Sigmoid colon (tissue), 7 donors: ENCODE data around the gene TMPRSS12. TPM values are rescaled to one million over a fixed set of nuclear protein-coding genes. Genes with fewer than 3 reads are reported as not detected.
"Not testable (repeated sequence)": the region's sequence is repeated elsewhere in the genome, so short reads cannot be mapped to it uniquely, and the experiment has no call there.

Experiments
- DNase-seq: peaks from one replicate; pipeline ENCODE4 v3.0.0-alpha.2; 2019
- H3K27ac ChIP-seq, 4 donors: fragments of 200-600 bp; sonication (generic); one replicate each; pipeline ENCODE4 v1.5.1; 2016 to 2019; ENCODE audit warnings: mild to moderate bottlenecking in 1 of 4
- H3K27me3 ChIP-seq, 3 donors: fragments of 200-600 bp; sonication (generic); one replicate each; pipeline ENCODE4 v1.5.1; 2019; ENCODE audit warnings: mild to moderate bottlenecking in 1 of 3
- H3K36me3 ChIP-seq, 4 donors: fragments of 200-600 bp; sonication (generic); one replicate each; pipeline ENCODE4 v1.5.1; 2016 to 2019
- H3K4me1 ChIP-seq, 4 donors: fragments of 200-600 bp; sonication (generic); one replicate each; pipeline ENCODE4 v1.5.1; 2017 to 2019
- H3K4me3 ChIP-seq, 4 donors: fragments of 200-600 bp; sonication (generic); one replicate each; pipeline ENCODE4 v1.5.1; 2017 to 2019; ENCODE audit warnings: mild to moderate bottlenecking in 2 of 4, moderate library complexity in 1 of 4
- H3K9me3 ChIP-seq, 4 donors: fragments of 200-600 bp in 3 of 4; sonication (generic) in 3 of 4; one replicate each; pipeline versions ENCODE4 v1.5.1 to v1.6.1; 2013 to 2019
- EP300 ChIP-seq, 4 donors: sonication (generic); formaldehyde crosslinking; IDR thresholded peaks; one replicate each; pipeline ENCODE4 v1.6.1; 2017; ENCODE audit warnings: antibody characterized with exemption in 4 of 4
- POLR2A ChIP-seq, 2 donors: fragments of 450-650 bp; IDR thresholded peaks; one replicate each; pipeline ENCODE4 v1.6.1; 2016; ENCODE audit warnings: antibody characterized with exemption in 2 of 2, mild to moderate bottlenecking in 2 of 2, moderate library complexity in 2 of 2
- POLR2AphosphoS5 ChIP-seq, 4 donors: sonication (generic); formaldehyde crosslinking; IDR thresholded peaks; one replicate each; pipeline ENCODE4 v1.6.1; 2017; ENCODE audit warnings: antibody characterized with exemption in 4 of 4
- WGBS, 2 donors: extraction: QIAGEN DNeasy Blood & Tissue Kit; methylation state at CpG; one replicate each; pipeline ENCODE4 v1.1.7; 2013; 5-methylcytosine and 5-hydroxymethylcytosine counted together
- intact Hi-C: fragments of 100-400 bp; cut with DNase I; formaldehyde crosslinking; loops from one replicate; pipeline ENCODE4 v1.15.1; 2023
- polyA plus RNA-seq, 3 donors: library from polyadenylated mRNA; stranded (reverse); fragments of 200-250 nt; gene quantifications; one replicate each; pipeline ENCODE4 v1.2.3, GENCODE V29; 2013
- total RNA-seq, 4 donors: library from RNA; depleted of rRNA; stranded (reverse); fragments of >200 nt; gene quantifications; one replicate each; pipeline ENCODE4 v1.1.0, GENCODE V29; 2016
- TF ChIP-seq, protein P1 (sequence below), 4 experiments: fragments of 450-650 bp in 3 of 4; fragments of 200-600 bp in 1 of 4; IDR thresholded peaks; one replicate each; pipeline ENCODE4 v1.5.1; 2016 to 2019; ENCODE audit warnings: antibody characterized with exemption in 4 of 4, mild to moderate bottlenecking in 3 of 4, moderate library complexity in 2 of 4
- donor health status: healthy with polysubstance abuse.
- donor health status: Bipolar disorder and iron deficiency.
- donor health status: healthy.

Gene TMPRSS12
- total and polyA plus RNA-seq, 7 donors = not detected

DNA sequence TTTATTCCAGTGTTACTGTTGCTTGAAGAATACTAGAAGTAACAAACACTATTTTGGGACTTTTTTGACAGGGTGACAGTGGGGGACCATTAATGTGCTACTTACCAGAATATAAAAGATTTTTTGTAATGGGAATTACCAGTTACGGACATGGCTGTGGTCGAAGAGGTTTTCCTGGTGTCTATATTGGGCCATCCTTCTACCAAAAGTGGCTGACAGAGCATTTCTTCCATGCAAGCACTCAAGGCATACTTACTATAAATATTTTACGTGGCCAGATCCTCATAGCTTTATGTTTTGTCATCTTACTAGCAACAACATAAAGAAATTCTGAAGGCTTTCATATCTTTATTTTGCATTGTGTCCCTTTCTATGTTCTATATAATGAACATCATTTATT is 44.5 kb downstream of the TMPRSS12 start:
- WGBS, 2 donors = 80 to 84% methylated on average over 3 of the region's 3 CpGs
- Histone ChIP-seq H3K4me3 (no peak overlapping the region), H3K9me3 (peaks cover 0 to 3% (median 0%) of the 10 kb centered on the region in 4 donors), H3K27me3 (no peaks in the 10 kb centered on the region), H3K4me1 (peaks cover 0 to 13% (median 4%) of the 10 kb centered on the region in 4 donors), H3K27ac (no peak overlapping the region), H3K36me3 (no peaks in the 10 kb centered on the region)
- intact Hi-C loops = no loop called here
- TF ChIP-seq POLR2A (IDR thresholded peaks at IDR 0.05) (no peak), POLR2AphosphoS5 (IDR thresholded peaks at IDR 0.05) (no peak), EP300 (IDR thresholded peaks at IDR 0.05) (no peak)
- TF ChIP-seq, protein P1, sequence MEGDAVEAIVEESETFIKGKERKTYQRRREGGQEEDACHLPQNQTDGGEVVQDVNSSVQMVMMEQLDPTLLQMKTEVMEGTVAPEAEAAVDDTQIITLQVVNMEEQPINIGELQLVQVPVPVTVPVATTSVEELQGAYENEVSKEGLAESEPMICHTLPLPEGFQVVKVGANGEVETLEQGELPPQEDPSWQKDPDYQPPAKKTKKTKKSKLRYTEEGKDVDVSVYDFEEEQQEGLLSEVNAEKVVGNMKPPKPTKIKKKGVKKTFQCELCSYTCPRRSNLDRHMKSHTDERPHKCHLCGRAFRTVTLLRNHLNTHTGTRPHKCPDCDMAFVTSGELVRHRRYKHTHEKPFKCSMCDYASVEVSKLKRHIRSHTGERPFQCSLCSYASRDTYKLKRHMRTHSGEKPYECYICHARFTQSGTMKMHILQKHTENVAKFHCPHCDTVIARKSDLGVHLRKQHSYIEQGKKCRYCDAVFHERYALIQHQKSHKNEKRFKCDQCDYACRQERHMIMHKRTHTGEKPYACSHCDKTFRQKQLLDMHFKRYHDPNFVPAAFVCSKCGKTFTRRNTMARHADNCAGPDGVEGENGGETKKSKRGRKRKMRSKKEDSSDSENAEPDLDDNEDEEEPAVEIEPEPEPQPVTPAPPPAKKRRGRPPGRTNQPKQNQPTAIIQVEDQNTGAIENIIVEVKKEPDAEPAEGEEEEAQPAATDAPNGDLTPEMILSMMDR (IDR thresholded peaks at IDR 0.05) = no peak
- no peak for DNase-seq

DNA sequence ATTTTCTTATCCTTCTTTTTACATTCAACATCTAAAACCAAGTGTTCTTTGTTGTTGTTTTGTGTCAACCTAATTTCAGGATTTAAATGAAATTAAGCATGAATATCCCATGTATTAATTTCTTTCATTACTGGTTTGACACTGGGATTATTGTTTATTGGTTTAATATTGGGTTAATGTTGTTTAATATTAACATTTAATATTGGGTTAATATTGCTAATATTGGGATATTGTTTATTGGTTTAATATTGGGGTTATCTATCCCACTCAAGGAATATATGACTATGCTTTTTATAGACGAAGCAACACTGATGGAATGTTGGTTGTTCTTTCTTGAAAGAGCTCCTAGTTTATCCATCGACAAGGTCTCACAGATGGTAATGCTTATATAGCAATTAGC is 45.9 kb downstream of the TMPRSS12 start:
- TF ChIP-seq EP300 (IDR thresholded peaks at IDR 0.05) = no peak
- no peak for TF ChIP-seq POLR2AphosphoS5 (IDR thresholded peaks at IDR 0.05)
- TF ChIP-seq, protein P1 (IDR thresholded peaks at IDR 0.05) = no peak
- no peak for TF ChIP-seq POLR2A (IDR thresholded peaks at IDR 0.05)
- WGBS, 2 donors = 74 to 89% methylated on average over 2 of the region's 2 CpGs

DNA sequence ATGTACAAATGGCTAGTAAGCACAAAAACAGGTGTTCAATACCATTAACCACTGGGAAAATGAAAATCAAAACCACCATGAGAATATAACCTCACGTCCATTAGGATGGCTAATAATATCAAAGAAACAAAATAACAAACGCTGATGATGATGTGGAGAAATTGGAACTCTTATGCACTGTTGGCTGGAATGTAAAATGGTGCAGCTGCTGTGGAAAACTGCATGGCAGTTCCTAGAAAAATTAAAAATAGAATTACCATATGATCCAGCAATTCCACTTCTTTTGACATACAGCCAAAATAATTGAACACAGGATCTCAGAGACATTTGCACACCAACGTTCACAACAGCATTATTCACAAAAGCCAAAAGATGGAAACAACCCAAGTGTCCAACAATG is 51.5 kb downstream of the TMPRSS12 start:
- Histone ChIP-seq H3K36me3 (no peaks in the 10 kb centered on the region), H3K27ac (no peak overlapping the region), H3K4me3 (no peak overlapping the region), H3K27me3 (no peaks in the 10 kb centered on the region), H3K4me1 (no peaks in the 10 kb centered on the region), H3K9me3 (peaks cover 0 to 7% (median 0%) of the 10 kb centered on the region in 4 donors)
- no peak for DNase-seq
- TF ChIP-seq POLR2A (IDR thresholded peaks at IDR 0.05) = no peak
- TF ChIP-seq, protein P1 (IDR thresholded peaks at IDR 0.05) = no peak
- no peak for TF ChIP-seq POLR2AphosphoS5 (IDR thresholded peaks at IDR 0.05)
- no peak for TF ChIP-seq EP300 (IDR thresholded peaks at IDR 0.05)
- WGBS, 2 donors = 72 to 75% methylated on average over 3 of the region's 3 CpGs
- intact Hi-C loops = no loop called here

More for the DNA sequence above, 45.9 kb downstream of the TMPRSS12 start:
- no peaks in the 10 kb centered on the region for H3K36me3 ChIP-seq
- intact Hi-C loops = no loop called here
- no peak overlapping the region for H3K27ac ChIP-seq
- H3K4me1 ChIP-seq = peaks cover 0 to 13% (median 4%) of the 10 kb centered on the region in 4 donors
- H3K4me3 ChIP-seq = no peak overlapping the region
- no peaks in the 10 kb centered on the region for H3K9me3 ChIP-seq
- no peak for DNase-seq
- H3K27me3 ChIP-seq = no peaks in the 10 kb centered on the region

DNA sequence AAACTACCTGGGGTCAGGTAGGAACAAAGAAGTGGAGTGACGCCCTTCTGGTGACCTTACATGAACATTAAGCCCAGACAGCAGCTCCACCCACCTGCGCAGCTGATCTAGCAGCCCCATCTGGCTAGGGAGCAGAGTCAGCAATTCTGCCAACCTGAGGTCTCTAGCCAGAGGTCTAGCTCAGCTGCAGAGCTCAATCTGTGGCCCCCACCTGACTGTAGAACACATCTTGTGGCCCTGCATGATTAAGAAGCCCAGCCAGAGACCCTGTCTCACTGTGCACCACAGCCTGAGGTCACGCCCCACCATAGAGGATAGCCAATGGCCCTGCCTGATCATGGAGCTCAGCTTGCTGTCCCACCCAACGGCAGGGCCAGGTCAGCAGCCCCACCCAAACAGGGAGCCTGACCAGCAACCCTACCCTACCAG is 59.0 kb downstream of the TMPRSS12 start:
- Histone ChIP-seq H3K27ac (no peak overlapping the region), H3K4me3 (no peak overlapping the region), H3K4me1 (no peaks in the 10 kb centered on the region), H3K27me3 (no peaks in the 10 kb centered on the region), H3K9me3 (peaks cover 0 to 7% (median 0%) of the 10 kb centered on the region in 4 donors), H3K36me3 (no peaks in the 10 kb centered on the region)
- intact Hi-C loops = no loop called here
- 84 to 88% methylated on average over 4 of the region's 4 CpGs for WGBS, 2 donors
- TF ChIP-seq EP300 (IDR thresholded peaks at IDR 0.05) = no peak
- TF ChIP-seq, protein P1 (IDR thresholded peaks at IDR 0.05) = no peak
- TF ChIP-seq POLR2A (IDR thresholded peaks at IDR 0.05) = no peak
- TF ChIP-seq POLR2AphosphoS5 (IDR thresholded peaks at IDR 0.05) = no peak
- no peak for DNase-seq

DNA sequence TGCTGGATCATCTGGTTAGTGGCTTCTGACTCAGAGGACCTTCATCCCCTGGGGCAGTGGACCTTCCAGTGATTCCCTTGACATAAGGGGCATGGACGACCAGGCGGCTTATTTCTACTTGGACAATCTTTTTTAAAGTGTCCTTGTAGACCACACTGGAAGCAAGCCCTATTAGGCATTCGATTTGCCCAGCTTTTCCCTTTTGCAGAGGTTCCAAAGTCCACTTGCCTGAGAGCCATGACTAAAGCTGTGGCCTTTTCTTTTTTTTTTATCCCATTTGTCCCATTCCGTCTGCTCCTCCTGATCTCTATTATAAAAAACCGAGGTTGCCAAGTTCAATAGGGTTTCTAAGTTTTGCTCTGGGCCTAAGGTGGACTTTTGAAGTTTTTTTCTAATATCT is 65.8 kb downstream of the TMPRSS12 start:
- H3K36me3 ChIP-seq, DNase-seq, intact Hi-C loops, H3K4me3 ChIP-seq, H3K4me1 ChIP-seq, H3K9me3 ChIP-seq, H3K27ac ChIP-seq, H3K27me3 ChIP-seq: not testable (repeated sequence)
- WGBS, 2 donors = 64 to 86% methylated on average over 5 of the region's 5 CpGs

DNA sequence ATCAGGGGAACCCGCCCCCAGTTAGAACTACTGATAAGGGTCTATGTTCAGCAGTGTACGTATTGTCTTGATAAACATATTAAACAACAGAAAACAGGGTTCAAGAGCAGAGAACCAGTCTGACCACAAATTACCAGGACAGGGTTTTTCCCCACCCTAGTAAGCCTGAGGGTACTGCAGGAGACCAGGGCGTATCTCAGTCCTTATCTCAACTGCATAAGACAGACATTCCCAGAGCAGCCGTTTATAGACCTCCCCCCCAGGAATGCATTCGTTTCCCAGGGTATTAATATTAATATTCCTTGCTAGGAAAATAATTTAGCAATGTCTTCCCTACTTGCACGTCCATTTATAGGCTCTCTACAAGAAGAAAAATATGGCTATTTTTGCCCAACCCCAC is 69.6 kb downstream of the TMPRSS12 start:
- H3K4me3 ChIP-seq, H3K27ac ChIP-seq, H3K27me3 ChIP-seq, DNase-seq, intact Hi-C loops, H3K36me3 ChIP-seq, H3K4me1 ChIP-seq: not testable (repeated sequence)
- WGBS, 2 donors = 81 to 85% methylated on average over 6 of the region's 6 CpGs
- H3K9me3 ChIP-seq = peaks cover 0 to 15% (median 14%) of the 10 kb centered on the region in 4 donors
